PFSK-1 (cell line): Measurements from ENCODE around the gene SKA1.

Source experiments
- FOXP2 ChIP-seq: optimal IDR thresholded peaks from 2 replicates; pipeline ENCODE3; 2011; ENCODE audit warnings: borderline replicate concordance, control low read depth, inconsistent platforms; ENCODE audit not compliant: insufficient read depth; ENCODE audit errors: extremely low read length, extremely low read depth
- POLR2AphosphoS5 ChIP-seq: IDR thresholded peaks from 2 replicates; pipeline ENCODE4 v1.6.1; 2012; ENCODE audit warnings: low read depth, mild to moderate bottlenecking, control low read depth, low read length, moderate library complexity
- SIN3A ChIP-seq: IDR thresholded peaks from 2 replicates; pipeline ENCODE4 v1.6.1; 2012; ENCODE audit warnings: mild to moderate bottlenecking, low read length, moderate library complexity, borderline replicate concordance; ENCODE audit not compliant: insufficient read depth
- TAF1 ChIP-seq: IDR thresholded peaks from 2 replicates; pipeline ENCODE4 v1.6.1; 2012; ENCODE audit warnings: low read length, control low read depth, borderline replicate concordance; ENCODE audit not compliant: insufficient read depth
- TF ChIP-seq, protein P1 (sequence below), 2 experiments: IDR thresholded peaks; 2 replicates each; pipeline versions ENCODE4 v1.6.1 to v1.8.0; 2011 to 2012; ENCODE audit warnings: low read depth in 2 of 2, low read length in 2 of 2, control low read depth in 1 of 2, inconsistent platforms in 1 of 2, mild to moderate bottlenecking in 1 of 2, moderate library complexity in 1 of 2; ENCODE audit not compliant: insufficient read depth in 1 of 2

Gene SKA1

DNA sequence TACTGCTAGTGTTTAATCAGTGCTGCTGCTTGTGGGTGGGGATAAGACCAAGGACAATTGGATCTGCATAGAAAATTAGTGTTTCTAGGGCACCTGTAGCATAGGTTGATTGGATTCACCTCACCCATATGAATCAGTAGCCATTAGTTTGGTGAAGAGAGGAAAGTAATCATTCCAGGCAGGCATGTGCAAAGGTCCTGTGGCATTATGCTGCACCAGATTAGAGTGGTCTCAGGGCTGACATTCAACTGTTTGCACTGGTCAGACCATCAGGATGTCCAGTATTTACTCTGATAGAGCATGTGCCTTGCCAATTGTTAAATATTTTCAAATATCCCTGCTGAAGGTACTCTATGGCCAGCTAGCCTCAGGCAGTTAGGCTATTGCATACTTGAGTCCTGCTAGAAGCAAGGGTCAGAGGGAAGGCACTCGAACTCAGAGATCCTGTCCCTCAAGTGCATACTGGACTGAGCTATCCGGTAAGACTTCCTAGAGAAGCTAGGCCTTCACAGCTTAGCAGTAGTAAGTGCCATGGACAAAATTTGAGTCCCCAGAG, 64.7 kb downstream of the SKA1 start:
- TF ChIP-seq SIN3A (no peak), TAF1 (no peak), POLR2AphosphoS5 (no peak), FOXP2 (no peak)
- TF ChIP-seq, protein P1, sequence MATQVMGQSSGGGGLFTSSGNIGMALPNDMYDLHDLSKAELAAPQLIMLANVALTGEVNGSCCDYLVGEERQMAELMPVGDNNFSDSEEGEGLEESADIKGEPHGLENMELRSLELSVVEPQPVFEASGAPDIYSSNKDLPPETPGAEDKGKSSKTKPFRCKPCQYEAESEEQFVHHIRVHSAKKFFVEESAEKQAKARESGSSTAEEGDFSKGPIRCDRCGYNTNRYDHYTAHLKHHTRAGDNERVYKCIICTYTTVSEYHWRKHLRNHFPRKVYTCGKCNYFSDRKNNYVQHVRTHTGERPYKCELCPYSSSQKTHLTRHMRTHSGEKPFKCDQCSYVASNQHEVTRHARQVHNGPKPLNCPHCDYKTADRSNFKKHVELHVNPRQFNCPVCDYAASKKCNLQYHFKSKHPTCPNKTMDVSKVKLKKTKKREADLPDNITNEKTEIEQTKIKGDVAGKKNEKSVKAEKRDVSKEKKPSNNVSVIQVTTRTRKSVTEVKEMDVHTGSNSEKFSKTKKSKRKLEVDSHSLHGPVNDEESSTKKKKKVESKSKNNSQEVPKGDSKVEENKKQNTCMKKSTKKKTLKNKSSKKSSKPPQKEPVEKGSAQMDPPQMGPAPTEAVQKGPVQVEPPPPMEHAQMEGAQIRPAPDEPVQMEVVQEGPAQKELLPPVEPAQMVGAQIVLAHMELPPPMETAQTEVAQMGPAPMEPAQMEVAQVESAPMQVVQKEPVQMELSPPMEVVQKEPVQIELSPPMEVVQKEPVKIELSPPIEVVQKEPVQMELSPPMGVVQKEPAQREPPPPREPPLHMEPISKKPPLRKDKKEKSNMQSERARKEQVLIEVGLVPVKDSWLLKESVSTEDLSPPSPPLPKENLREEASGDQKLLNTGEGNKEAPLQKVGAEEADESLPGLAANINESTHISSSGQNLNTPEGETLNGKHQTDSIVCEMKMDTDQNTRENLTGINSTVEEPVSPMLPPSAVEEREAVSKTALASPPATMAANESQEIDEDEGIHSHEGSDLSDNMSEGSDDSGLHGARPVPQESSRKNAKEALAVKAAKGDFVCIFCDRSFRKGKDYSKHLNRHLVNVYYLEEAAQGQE (IDR thresholded peaks at IDR 0.05; ENCODE audit: insufficient read depth in 1 of 2, low read depth in 2 of 2, low read length in 2 of 2), result no peak

DNA sequence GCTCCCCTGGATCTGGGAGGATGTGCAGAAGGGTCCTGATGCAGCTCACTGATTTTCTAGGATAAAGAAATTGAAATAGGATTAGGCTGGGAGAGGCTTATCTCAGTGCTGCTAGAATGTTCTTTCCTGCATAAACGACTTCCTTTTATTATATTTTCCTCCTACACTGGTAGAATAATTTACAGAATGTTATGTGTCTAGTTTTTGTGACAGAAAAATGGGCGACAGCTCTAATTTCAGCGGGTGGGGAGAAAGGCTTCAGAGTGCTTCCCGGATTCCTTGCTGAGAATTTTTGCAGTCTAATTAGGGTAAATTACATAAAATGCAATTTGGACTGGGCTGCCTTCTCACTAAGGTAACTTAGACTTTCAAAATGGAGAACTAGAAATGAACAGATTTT, 66.2 kb downstream of the SKA1 start:
- TF ChIP-seq POLR2AphosphoS5 (no peak), TAF1 (no peak), SIN3A (no peak), FOXP2 (no peak)
- TF ChIP-seq, protein P1 (IDR thresholded peaks at IDR 0.05; ENCODE audit: insufficient read depth in 1 of 2, low read depth in 2 of 2, low read length in 2 of 2), result no peak

DNA sequence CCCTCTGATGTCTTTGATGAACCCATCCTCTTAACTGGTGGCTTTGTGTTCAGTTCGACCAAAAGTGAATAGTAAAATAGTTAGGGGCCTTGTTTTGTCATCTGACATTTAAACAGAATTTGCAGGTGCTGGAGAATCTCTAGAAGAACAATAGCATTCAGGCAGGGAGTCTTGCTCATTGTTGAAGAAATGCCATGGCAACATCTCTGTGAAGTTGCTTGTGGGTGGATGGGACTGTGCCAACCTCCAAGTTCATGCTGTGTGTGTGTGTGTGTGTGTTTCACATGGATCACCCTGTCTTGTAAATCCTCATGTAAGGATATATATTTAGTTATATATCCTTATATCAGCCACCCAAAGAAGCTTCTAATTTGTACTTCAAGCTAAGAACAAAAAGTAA, 66.7 kb downstream of the SKA1 start:
- TF ChIP-seq SIN3A, result no peak
- no peak for TF ChIP-seq POLR2AphosphoS5
- TF ChIP-seq TAF1, result no peak
- TF ChIP-seq, protein P1 (IDR thresholded peaks at IDR 0.05; ENCODE audit: insufficient read depth in 1 of 2, low read depth in 2 of 2, low read length in 2 of 2), result no peak
